ENCODE data around the gene TTLL1.
A peak's percentile ranks its signal among the peaks of the same experiment; 100 is the strongest.
"Not testable (repeated sequence)": the region's sequence is repeated elsewhere in the genome, so short reads cannot be mapped to it uniquely, and the experiment has no call there.

The TTLL1 gene

DNA sequence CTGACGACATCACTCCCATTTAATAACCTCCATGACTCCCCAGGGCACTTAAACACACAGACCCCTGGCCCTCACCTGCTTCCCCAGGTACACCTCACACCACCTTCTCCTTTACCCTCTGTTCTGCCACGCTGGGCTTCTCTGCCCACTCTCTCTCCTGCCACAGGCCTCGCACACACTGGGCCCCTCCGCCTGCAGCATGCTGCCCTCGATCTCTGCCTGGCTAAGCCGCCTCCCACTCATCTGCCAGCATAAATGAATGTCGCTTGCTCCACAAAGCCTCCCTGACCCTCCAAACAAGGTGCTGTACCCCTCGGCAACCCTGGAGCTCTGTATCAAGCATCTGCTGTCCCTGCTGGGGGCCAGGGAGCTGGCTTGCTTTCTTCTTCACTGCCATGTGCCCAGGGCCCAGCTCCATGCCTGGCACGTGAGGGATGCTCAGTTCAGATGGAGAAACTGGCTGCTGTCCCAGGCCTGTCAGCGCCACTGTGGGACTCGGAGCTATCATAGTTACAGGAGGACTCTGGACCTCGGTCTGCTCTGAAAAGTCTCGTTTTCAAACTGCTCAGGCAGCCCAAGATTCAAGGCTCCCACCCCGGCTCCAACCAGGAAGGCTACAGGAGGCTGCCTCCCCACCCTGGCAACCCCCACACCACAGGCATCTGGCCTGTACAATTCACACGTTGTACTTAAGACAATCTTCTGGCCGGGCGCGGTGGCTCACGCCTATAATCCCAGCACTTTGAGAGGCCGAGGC lies 11.9 kb downstream of the TTLL1 start:
- no peak for DNase-seq (ENCODE audit: low read depth in 1 of 2, low spot score in 1 of 2)

DNA sequence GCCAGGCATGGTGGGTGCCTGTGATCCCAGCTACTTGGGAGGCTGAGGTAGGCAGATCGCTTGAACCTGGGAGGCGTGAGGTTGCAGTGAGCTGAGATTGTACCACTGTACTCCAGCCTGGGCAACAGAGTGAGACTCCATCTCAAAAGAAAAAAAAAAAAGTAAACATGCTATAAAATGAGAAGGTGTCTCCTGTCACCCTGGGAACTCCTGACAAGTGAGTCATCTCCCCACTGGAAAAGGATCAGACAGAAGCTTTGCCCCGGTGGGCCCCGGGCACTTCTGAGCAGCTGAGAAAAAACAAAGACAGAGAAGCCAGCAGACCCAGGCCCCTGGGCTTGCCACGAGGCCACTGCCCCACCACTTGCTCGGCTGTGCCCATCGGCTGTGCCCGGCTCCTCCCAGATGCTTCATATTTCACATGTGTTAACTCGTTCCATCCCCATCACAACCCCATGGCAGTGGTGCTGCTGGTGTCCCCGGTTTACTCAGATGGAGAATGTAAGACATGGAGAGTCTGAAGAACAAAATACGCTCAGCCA lies 22.3 kb downstream of the TTLL1 start:
- DNase-seq (ENCODE audit: low read depth in 1 of 2, low spot score in 1 of 2) = no peak

DNA sequence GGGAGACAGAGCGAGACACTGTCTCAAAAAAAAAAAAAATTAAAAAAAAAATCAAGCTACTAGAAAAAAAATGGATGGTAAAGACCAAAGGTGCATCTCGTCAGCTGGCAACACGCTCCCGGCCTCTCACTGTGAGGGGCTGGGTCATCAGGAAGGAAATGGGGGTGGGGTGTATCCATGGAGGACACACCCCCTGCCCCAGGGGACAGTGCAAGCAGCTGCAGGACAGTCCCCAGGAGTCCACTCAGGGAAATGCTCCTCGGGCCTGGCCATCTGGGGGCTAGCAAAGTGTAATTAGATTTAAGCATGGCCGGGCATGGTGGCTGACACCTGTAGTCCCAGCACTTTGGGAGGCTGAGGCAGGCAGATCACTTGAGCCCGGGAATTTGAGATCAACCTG lies 23.1 kb downstream of the TTLL1 start:
- no peak for DNase-seq (ENCODE audit: low read depth in 1 of 2, low spot score in 1 of 2)

DNA sequence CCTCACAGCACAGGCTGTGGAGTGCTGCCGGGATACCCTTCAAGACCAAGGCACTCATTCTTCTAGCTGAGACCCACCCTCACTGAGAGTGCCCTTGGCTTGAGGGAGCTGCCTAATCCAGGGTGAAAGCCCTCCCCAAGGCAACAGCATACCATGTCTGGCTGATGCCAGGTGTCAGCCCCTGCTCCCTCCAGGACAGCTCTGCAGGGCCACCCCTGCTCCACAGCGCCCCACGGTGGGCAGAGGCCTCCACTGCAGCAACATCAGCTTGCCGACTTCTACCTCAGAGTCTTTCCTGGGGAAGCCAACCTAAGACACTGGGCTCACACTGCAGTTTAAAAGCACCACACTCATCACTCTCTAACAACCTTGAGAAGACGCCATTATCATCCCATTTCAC lies 29.0 kb downstream of the TTLL1 start:
- peak in 1 of 2 donors; percentile 22 for DNase-seq (ENCODE audit: low read depth in 1 of 2, low spot score in 1 of 2)

DNA sequence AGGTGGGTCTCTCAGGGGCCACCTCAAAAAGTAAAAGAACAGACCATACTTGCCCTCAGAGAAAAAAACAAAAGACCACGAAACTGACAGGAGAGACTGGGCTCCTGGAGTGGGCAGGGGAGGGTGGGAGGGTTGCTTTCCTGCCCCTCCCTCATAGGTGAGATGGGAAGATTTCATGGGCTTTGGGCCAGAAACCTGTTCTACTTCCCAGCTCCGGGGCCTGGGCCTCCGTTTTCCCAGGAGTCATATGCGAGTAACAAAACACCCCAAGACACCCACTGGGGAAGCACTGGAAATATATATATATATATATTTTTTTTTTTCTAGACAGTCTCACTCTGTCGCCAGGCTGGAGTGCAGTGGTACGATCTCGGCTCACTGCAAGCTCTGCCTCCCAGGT lies 31.6 kb downstream of the TTLL1 start:
- DNase-seq (ENCODE audit: low read depth in 1 of 2, low spot score in 1 of 2) = no peak

DNA sequence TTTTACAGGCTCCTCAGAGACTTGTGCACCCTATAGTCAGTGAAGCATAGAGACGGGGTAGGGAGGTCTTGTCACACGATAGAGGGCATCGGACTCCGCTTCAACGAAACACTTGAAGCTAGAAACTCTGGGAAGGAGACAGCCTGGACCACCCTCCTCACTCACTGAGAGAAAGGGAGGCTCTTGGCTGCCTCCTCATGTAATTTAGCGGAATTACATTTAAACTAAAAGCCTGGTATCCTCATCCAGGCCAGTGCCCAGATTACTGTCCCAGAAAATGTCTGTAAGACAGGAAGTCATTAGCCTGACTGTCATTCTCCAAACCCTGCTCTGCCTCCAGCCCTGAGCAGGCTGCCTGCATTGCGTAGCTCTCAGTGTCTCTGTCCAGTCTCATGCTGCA lies 36.0 kb downstream of the TTLL1 start:
- no peak for DNase-seq (ENCODE audit: low read depth in 1 of 2, low spot score in 1 of 2)

DNA sequence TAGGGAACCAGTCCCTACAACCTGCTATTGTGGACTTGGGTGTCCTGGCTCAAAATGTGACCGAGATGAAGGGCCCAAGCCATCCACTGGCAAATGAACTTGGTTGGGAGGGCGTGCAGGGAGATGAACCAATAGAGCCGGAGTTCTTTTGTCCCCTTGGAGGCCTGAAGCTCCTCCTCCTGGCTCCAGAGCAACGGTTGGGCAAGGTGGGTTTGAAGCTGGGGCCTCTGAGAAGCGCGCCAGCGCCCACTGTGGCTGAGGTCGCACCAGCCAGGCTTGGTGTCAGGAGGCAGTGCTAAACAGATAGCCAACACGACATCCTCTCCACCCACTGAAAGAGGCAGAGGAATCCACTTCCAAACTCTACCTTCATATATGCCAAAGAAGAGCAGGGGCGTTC lies 38.2 kb downstream of the TTLL1 start:
- no peak for DNase-seq (ENCODE audit: low read depth in 1 of 2, low spot score in 1 of 2)

DNA sequence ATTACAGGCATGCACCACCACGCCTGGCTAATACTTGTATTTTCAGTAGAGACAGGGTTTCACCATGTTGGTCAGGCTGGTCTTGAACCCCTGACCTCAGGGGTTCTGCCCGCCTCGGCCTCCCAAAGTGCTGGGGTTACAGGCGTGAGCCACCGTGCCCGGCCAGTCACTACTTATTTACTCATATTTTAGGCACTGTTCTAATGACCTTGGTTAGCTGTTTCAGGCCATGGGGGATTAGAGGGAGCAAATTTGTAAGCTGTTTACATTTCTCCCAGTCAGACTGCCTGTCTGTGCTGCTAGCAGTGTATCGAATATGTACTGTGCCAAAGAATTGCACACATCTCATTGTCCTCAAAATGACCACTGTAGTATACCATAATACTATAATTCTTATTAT lies 41.6 kb downstream of the TTLL1 start:
- no peak for DNase-seq (ENCODE audit: low read depth in 1 of 2, low spot score in 1 of 2)

DNA sequence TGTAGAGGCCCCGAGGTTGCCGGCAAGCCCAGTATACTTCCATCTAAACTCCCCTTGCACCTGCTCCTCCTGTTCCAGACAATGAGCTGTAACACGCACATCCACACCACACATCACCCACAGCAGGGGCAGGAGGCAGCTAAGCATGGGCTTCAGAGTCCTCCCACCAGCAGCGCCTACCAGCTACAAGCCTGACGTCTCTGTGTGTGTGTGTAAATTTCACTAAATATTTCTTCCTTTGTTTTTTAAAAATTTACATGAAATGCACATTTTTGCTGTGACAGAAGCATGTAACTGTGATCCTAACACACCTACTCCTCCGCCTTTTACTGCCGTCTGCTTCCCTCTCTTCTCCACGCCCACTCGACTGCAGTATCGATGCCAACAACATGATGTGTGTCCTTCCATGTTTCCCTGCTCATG lies 44.9 kb downstream of the TTLL1 start:
- no peak for DNase-seq (ENCODE audit: low read depth in 1 of 2, low spot score in 1 of 2)

DNA sequence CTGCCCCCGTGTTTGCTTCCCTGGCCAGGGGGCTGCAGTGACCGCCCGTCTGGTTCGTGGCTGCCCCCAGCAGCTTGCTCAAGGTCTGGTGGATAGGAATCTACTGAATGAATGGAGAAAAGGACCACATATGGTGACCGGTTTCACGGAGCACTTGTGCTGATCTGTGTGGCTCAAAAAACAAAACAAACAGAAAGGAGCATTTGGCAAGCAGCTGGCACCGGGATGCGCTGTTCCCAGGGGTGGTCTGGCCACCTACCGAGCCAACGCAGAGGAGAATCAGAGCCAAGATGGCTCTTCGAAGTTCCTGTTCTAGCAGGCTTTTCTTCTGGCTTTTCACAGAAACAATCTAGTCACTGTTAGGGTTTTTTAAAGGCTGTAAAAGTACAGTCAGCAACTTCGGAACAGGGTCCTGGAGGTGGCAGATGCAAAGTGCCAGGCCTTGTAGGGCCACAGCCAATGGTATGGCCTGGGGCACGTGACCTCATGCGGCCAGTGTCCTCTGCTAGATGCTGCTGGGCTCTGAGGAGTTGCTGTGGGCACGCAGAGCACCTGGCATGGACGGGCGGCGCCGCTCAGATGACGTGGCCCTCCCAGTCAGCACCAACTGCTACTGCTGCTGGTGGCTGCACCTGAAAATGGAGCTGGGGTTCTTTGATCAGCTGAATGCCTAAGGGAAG lies 47.0 kb downstream of the TTLL1 start:
- DNase-seq (ENCODE audit: low read depth in 1 of 2, low spot score in 1 of 2) = no peak

DNA sequence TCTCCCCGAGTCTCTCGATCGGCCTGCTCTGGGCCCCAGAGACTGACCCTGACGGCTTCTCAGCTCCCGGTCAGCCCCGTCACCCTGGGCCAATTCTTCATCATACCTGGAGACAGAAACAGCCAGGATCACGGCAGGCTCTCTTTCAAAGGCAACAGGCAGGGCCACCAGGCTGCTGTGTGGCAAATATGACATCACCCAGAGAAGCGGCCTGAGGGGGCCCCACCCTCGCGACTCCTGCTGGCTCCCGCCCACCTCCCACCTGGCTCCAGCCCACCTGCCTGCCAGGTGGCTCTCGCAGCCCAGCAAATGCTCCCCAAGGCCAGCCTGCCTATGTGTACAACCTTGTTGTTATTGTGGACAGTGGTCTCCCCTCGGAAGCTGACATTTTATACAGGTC lies 49.4 kb downstream of the TTLL1 start:
- no peak for DNase-seq (ENCODE audit: low read depth in 1 of 2, low spot score in 1 of 2)

DNA sequence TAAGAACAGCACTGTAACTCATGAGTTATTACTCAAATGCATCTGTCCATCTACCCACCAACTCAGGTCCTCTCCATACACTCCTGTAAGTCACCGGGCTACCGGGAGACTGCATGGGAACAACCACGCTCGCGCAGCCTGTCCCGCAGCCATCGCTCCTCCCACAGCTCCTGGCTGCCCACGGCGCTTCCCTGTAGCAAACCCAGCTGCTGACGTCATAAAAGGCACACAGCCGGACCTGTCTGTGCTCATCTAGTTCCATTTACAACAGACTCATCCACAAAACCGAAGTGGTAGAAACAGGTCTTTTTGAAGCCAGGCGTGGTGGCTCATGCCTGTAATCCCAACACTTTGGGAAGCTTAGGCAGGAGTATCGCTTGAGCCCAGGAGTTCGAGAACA lies 50.9 kb downstream of the TTLL1 start:
- no peak for DNase-seq (ENCODE audit: low read depth in 1 of 2, low spot score in 1 of 2)

DNA sequence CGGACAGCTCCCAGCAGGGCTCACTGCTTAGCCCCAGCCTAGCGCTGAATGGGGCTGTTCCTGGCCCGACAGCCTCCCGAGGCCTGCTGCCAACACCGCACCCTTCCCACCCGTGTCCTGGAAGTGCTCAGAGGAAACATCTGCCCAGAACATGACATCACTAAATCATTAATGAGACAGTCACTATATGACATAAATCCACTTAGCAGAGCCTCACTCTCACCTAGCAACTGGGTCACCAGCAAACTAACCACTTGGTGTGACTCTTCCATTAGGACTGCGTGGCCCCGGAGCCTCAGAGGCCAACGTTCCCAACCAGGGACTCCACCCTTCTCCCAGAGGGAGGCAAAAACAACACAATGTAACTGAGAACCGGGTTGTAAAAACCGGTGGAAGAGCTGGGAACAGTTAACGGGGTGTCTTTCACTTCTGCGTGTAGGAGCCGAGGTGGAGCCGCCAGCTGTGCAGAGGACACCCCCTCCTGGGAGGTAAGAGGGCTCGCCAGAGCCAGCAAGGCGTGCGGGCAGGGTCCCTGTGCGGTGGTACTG lies 52.8 kb downstream of the TTLL1 start:
- DNase-seq (ENCODE audit: low read depth in 1 of 2, low spot score in 1 of 2) = no peak

DNA sequence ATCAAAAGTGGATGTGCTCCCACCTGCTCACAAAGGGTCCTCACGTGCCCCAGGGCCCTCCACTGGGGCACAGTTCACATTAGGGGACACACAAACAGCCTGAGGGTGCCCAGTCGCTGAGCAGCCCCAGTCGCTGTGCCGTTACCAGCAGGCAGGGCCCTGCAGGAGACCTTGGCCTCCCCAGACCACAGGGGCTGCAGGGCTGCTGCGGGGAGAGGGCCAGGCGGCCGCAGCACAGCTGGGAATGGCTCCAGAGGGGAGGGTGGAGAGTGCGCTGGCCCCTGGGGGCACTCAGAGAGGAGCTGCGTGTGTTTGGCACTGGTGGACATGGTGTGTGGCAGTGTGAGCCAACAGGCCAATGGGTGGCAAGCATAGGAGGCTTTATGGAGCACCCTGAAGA lies 53.9 kb downstream of the TTLL1 start:
- DNase-seq (ENCODE audit: low read depth in 1 of 2, low spot score in 1 of 2) = no peak

DNA sequence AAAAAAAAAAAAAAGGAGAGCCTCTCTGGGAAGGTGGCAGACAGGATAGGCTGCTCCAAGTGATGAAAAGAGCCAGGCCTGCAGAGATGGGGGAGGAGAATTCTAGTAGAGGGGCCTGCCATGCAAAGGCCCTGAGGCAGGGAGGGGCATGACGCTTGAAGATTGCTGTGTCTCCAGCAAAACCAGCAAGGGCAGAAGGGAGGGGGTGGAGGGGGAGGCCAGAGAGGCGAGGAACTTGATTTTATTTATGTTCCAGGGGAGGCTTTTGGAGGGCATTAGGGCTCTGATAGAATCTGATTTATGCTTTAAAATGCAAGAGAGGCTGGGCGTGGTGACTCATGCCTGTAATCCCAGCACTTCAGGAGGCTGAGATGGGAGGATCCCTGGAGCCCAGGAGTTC lies 57.6 kb downstream of the TTLL1 start:
- DNase-seq (ENCODE audit: low read depth in 1 of 2, low spot score in 1 of 2) = no peak

DNA sequence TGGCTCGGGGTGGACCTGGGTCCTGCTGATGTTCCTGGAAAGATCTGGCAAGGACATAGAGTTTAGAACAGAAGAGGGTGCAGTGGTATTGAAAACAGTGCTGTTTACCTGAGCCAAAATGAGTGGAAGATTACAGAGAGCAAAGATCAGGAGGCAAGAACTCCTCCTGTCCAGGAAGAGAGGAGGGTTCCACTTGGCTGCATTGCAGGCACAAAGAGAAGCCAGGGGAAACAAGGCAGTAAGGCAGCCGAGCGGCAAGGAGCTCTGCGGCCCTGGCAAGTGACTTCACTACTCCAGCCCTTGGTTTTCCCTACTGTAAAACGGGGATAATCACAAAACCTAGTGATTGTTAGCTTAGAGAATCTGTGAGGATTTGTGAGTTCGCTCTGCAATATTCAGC lies 70.6 kb downstream of the TTLL1 start:
- DNase-seq (ENCODE audit: low read depth in 1 of 2, low spot score in 1 of 2) = no peak

DNA sequence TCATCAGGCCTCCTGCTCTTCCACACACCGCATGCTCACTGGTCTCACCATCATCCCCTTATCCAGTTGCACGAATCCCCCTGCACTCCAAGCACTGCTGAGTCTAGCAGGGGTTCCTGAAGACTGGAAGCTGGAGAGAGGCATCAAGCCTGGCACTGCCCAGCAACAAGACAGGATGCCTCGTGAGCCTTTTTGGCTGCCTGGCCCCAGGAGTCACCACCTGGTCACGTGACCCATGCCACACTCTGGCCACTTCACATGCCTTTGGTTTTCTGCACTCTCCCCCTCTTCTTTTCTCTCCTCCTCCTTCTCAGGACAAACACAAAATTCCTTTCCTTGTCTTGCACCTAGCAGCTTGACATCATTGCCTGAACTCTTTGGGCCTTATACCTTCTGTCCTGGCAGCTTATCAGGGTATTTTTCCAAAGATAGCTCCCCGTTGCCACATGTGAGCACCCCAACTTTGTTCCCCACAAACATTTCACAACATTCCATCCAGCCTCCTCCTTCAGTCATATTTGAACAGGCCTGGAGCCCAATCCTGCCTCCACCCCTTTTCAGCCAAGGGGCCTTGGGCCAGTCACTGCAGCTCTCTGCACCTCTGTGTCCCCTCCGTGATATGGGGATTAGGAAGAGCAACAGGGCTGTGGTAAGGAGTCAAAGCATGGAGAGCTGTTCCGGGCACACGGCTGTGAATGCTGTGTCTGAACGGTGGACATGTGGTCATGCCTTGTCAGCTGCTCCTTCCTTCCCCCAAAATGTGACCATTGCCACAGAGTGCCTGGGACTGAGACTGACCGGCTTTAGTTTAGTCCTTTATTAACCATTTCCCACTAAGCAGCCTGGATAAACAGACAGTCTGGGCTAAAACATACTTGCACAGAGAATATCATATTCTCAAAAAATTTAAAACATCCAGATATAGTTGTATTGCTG lies 71.4 kb downstream of the TTLL1 start:
- no peak for DNase-seq (ENCODE audit: low read depth in 1 of 2, low spot score in 1 of 2)

DNA sequence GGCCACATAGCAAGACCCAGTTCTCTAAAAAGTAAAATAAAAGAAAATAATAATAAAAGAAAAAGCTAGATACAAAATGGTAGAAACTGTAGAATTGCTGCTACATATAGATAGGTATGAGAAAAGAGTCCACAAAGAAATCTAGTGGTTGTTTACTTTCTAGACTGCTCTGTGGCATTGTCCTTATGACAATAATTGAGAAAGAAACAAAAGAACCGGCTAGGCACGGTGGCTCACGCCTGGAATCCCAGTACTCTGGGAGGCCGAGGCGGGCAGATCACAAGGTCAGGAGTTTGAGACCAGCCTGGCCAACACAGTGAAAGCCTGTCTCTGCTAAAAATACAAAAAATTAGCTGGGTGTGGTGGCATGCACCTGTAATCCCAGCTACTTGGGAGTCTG lies 73.0 kb downstream of the TTLL1 start:
- not testable (repeated sequence) for DNase-seq (ENCODE audit: low read depth in 1 of 2, low spot score in 1 of 2)

DNA sequence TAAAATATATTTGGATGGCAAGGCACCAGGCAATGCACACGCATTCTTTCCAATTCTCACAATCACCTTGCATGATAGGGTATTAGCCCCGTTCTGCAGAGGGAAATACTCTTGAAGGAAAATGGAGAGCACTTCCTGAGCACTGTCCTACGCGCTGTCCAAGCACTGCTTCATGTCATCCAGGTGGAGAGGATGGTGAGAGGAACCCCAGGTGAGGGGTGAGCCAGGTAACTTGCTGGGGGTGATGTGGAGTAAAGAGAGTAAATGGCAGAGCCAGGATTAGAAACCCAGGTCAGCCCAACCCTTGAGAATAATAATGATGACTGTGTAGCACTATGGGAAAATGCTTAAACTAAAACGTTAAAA lies 73.5 kb downstream of the TTLL1 start:
- no peak for DNase-seq (ENCODE audit: low read depth in 1 of 2, low spot score in 1 of 2)

DNA sequence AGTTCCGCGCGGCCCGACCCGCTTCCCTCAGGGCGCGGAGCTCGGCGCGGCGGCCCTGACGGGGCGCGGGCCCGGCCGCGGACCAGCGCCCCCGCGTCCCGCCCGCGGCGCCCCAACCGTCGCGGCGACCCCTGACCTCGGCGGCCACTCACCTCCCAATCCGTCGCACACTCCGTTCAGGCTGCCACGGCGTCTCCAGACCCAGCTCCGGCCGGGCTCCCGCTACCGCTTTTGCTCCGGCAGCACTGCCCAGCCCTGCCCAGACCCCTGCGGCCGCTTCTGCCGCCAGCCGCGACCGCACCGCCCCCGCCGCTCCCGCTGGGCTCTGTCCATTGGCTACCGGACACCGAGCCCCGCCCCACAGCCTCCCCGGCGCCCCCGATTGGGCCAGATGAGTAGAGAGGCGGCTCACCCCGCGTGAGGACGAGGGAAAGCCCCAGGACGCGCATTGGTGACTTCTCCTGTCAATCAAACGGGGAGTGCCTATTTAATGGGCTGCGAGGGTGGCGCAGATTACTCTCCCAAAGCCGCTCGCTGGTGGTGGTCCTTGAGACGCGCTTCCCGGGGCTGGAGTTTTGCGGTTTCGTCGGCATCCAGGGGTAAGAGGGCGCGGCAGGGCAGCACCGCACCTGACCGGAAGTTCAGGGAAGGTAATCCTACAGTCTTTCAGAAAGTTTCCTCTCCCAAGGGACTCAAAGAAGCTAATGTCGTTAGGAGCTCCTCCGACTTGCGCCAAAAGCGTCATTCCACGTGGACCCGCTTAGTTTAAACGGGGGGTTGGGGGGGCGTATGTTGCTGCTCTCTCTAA lies 74.1 kb downstream of the TTLL1 start, which contains the start of gene PACSIN2:
Gene PACSIN2, minus strand, starts transcription at position 281 of the 808 bp plus-strand sequence. CDS start 103,069 bp downstream, outside the sequence.
- DNase-seq (ENCODE audit: low read depth in 1 of 2, low spot score in 1 of 2) = peak; percentile 98

All from stimulated activated CD4-positive, alpha-beta T cell treated with anti-CD3 and anti-CD28 coated beads, Interleukin-15, amount 100 ng/mL, for 1 hour (primary cell).